Stimulated activated CD8-positive, alpha-beta memory T cell treated with anti-CD3 and anti-CD28 coated beads, Interleukin-15, amount 100 ng/mL, for 48 hours (primary cell): Measurements from ENCODE around the gene HOXC12.
A peak's percentile ranks its signal among the peaks of the same experiment; 100 is the strongest.

Source experiments
- DNase-seq, 2 donors: peaks; one replicate each; pipeline ENCODE4 v3.0.0-alpha.2; 2020; ENCODE audit warnings: low read depth in 2 of 2

Gene HOXC12

DNA sequence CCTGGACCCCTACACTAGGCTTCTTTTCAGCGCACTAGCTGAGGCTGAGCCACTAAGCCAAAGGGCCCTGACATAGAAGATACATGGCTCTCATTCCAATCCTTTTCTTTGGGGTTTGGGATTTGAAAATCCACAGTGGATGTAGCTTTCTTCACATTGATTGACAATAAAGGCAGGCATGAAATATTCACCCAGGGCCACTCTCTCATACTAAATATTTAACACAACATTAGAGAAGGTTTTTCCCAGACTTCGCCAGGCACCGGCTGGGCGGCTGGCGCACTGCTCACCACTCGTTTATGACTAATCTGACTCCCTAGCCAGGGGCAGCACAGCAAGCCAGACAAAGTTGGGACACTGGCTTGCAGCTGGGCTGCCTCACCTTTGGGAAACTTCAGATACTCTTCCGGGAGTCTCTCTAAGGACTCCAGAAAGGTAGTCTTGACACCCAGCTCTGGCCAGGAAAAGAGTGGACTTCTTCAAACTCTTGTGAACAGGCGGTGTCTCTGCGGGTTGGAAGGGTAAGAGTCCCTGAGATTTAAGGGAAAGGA is 17.5 kb downstream of the HOXC12 start:
- DNase-seq, result no peak

DNA sequence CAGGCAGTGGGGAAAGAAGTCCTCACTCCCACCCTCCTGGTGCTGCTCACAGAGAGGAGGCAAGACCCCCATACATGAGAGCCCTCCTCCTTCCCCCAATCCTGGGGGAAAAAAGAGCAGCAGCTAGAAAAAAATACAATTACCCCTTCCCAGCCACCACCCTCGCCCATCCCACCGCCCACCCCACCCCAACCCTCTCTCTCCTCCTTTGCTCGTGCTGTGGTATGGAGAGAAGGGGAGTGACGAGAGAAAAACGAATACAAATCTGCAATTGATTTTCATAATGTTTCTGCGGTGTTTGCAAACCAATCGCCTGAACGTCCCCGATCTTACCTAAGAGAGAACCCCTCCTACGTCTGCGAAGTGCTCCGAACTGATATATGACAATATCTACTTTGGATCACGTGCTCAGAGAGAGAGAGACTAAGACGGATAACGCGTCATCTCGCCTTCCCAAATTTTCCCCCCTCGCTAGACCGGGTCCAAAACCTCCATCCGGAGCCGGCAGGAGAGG is 18.1 kb downstream of the HOXC12 start, which contains the start of gene HOXC11:
Gene HOXC11 (plus strand): TSS at position 405 of the 514 bp plus-strand sequence. CDS start 116 bp downstream, outside the sequence.
- no peak for DNase-seq

DNA sequence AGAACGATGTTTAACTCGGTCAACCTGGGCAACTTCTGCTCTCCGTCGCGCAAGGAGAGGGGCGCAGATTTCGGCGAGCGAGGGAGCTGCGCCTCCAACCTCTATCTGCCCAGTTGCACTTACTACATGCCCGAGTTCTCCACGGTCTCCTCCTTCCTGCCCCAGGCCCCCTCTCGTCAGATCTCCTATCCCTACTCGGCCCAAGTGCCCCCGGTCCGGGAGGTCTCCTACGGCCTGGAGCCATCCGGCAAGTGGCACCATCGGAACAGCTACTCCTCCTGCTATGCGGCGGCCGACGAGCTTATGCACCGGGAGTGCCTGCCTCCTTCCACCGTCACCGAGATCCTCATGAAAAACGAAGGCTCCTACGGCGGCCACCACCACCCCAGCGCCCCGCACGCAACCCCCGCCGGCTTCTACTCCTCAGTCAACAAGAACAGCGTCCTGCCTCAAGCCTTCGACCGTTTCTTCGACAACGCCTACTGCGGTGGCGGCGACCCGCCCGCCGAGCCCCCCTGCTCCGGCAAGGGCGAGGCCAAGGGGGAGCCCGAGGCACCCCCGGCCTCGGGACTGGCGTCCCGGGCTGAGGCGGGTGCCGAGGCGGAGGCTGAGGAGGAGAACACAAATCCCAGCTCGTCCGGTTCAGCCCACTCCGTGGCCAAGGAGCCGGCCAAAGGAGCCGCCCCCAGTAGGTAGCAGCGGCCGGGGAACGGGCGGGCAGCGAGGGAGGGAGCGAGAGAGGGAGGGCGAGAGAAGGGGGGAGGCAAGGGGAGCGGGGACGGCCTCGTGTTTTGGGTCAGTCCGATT is 18.7 kb downstream of the HOXC12 start:
- DNase-seq, result no peak

DNA sequence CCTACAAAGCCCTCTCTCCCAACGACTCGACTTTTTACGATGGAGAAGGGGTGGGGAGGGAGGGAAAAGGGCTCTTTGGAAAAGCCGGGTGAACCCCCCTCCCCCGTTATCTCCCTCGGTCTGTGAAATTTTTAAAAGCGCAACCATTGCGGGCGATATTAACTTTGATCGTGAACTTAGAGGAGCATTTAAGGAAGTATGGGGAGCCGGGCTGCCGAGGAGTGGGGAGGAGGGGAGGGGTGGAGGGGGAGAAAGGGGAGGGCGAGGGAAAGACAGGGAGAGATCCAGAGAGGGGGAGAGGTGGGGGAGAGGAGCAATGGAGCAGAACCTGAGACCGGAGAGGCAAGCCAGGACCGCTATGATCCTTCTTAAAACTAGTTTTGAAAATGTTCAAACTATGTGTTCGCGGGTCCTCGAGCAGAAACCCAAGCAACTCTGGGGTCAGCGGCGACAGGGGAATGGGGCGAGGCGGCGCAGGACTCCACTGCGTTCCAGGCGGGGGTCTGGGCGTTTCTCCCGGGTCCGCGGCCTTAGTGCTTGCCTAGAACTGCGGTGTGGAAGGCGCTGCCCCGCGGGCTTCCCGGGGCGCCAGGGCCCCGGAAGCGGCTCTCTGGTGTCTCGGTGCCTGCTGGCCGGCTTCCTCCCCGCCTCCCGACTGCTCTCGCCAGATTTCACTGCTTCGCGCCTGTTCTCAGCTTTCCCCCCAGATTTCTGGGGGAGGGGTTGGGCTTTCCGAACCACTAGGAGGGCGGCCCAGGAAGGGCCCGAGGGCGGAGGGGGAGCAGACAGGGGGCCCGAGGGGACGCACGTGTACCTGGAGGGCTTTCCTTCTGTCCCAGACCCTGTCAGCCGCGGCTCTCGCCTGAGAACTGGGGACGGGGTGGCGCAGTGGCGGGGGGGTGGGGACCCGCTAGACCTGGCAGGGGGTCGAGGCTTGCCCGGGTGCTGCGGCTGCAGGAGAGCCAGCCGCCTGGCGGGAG is 19.7 kb downstream of the HOXC12 start, which contains the start of gene HOTAIR:
Gene HOTAIR (minus strand): TSS at position 871 of the 980 bp plus-strand sequence.
- DNase-seq, result peak in 1 of 2 donors; percentile 21

DNA sequence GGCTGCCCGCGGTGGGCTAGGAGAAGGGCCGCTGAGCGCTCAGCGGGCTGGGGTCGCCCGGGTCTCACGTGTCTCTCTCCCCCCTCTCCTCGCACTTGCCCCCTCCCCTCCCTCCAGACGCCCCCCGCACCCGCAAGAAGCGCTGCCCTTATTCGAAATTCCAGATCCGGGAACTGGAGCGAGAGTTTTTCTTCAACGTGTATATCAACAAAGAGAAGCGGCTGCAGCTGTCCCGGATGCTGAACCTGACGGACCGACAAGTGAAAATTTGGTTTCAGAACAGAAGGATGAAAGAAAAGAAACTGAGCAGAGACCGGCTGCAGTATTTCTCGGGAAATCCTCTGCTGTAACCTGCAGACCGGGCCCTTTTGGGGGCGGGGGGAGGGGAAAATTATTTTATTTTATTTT is 20.4 kb downstream of the HOXC12 start:
- DNase-seq, result no peak

DNA sequence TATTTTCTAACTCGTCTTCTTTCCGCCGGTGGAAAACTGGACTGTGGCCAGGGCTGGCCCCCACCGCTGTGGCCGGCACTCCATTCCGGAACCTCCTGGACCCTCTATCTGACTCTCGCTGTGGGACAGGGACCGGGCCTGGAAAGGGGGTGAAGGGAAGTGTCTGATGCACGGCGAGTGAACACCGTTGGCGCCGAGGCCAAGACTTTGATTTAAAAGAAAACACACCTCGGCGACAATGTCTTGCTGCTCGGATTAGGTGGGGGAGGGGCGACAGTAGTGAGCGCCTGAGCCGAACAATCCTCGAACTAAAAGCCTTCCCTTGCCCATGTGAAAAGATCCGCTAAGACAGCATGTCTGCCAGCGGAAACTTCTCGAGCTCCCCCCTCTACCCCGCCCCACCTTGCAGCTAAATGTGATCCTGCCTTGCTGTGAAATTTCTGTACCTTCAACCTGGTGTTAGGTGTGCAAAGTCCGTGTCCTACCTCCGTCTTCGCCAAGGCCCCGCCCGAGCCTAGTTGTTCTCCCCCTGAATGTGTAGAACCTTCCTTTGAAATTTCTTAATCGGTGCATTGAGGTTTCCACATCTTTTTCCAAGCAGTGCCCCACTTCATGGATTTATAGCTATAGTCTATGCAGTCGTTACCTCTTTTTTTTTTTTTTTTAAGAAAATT is 20.9 kb downstream of the HOXC12 start:
- no peak for DNase-seq

DNA sequence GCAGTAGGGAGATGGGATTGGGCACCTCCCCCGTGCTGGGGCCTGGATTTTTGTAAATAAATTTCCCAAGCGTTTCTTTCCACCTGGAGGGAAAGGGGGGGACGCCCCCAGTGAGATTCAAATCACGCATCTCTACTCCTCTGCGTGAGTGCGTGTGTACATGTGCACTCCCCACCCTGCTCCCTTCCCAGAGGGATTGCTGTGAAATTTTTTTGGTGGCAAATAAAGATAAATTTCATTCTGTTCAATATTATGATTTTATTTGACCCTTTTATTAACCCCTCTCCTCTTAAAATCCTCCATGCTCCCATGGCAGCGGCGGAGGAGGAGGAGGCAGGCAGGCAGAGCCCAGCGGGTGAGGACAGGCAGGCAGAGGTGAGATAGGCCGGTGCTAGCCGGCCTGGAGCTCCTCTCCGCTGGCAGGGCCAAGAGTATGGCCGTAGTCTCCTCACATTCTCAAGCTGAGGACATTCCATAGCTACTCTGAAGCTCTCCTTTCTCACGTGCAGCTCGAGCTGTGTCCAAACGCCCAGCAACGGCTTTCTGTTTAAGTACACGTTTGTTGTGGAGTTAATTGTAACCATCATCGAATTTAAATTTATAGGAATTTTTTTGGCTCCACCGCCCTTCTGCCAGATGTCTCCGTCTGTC is 21.6 kb downstream of the HOXC12 start:
- DNase-seq, result no peak

DNA sequence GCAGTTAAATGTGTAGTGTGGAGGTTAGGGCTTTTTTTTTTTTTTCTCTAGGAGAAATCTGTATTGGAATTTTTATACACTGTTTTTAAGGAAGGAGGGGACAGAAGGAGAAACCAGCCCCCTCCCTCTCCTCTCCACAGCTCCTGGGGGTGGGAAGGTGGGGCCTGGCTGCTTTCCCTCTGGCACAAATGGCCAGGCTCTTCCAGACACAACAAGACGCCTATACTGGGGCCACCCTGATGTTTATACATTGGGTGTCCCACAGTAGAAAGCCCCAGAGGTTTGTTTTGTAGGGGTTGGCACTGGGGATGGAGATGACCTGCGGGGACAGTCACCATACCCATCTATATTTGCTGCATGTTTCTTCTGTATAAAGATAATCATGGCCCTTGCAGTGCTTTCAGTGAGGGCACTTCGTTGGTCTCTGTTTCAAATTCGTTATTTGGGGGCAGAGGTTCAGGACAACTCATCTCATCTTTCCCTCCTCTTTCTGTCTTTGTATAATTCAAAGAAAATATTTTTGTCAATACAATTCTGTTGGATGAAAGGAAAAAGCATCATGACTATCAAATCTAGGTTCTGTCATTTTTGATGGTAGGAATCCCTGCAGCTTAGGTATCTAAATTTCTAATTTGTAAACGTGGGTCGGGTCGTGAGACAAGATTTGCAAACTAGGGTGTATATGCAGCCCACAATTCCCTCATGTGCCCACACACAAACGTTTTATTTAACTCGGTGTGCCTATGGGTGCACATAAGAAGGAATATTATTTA is 22.3 kb downstream of the HOXC12 start:
- DNase-seq, result no peak

DNA sequence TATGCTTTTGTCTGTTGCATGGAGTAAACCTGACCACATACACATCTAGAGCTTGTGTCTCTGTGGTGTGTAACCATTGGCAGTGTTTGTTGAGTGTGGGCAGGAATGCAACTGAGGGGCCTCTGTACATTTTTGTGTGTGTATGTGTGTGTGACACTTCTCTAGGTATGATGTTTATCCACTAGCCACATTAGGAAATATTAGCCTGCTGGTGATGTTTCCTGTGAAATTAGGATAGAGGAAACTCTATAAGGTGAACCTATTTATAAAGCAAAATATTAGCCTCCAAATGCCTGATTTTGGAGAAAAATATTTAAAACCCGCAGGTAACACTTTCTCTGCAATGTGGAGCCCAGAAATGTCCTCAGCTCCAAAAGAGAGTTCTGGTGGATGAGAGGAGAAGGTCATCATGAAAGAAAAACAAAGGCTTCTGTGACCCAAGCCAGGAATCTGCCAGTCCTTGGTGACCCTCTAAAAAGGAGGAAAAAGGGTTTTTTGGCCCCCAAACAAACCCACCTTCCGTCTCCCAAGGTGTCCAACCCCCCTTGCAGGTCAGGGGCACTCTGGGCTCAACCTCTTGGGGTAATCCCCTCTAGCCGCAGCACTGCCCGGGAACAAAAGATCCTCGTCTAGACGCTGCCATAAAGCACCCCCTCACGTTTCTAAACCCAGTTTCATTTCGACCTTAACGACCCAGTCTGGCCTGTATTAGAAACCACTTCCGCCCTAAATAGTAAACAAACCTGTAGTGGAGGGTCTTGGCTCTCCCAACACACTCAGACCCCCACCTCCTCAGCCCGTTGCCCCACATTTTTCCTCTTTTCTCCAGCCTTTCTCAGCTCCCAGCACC is 23.1 kb downstream of the HOXC12 start:
- no peak for DNase-seq

DNA sequence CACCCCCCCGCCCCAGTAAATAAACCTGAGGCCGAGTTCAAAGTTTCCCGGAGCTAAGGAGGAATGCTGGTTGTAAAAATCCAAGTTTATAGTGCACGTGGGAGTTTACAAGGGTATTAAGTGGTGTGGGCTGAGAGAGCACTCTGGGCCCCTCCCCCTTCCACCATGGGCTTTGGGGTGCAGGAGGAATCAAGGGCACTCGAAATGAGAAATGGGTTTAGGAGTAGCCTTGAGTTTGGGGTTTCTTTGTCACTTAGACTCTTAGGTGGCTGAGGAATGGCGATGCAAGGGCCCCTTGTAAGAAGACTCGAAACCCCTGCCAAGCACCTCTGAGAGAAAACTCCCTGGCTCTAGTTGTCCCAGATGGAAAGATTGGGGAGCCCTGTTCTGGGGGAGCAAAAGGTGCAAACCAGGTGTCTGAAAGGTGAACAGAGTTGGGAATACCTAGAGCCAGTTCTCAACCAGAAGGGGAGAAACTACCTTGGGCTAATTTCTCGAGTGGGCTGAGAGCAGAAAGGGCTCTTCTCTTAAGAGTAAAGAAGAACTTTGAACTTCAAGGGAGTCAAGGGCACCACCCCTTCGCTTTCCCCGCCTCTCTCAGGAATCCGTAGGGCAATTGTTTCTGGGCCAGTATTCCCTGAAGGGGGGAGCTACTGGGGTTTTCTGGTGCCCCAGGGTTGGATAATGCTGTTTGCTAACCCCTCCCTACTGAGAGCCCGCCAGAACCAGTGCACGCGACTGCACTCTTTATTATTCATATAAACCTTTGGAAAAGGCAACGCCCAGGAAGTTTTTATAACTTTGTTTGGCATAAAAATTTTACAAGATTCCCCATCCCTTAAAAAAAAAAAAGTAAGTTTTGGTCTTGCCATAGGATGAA is 24.0 kb downstream of the HOXC12 start:
- DNase-seq, result no peak

DNA sequence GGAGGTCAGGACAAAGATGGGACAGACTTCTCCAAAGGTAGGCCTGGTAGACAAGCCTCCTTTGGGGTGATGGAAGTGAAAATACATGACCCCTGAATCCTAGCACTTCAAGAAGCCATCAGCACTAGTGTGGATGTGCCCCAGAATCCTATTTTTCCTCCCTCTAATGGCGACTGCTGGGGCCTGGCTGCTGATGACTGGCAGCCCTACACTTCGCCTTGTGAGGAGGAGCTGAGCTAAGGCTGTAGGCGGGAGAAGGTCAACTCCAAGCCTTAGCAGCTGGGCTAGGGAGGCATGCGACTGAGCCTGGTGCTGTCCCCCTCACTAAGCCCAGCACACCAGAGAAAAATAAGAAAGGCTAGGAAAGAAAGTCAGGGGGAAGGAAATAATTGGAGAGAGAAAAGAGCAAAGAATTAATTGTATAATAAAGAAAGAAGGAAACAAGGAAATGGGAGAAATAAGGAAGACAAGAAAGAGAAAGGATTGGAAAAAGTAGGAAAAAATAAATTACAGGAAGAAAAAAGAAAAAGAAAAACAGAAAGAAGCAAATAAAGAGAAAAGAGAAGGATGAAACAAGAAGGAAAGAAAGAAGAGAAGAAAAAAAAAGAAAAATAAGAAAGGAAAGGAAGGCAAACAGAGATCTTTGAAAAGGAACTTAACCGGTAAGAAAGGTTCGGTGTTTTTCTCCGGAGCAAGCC is 25.6 kb downstream of the HOXC12 start:
- no peak for DNase-seq

DNA sequence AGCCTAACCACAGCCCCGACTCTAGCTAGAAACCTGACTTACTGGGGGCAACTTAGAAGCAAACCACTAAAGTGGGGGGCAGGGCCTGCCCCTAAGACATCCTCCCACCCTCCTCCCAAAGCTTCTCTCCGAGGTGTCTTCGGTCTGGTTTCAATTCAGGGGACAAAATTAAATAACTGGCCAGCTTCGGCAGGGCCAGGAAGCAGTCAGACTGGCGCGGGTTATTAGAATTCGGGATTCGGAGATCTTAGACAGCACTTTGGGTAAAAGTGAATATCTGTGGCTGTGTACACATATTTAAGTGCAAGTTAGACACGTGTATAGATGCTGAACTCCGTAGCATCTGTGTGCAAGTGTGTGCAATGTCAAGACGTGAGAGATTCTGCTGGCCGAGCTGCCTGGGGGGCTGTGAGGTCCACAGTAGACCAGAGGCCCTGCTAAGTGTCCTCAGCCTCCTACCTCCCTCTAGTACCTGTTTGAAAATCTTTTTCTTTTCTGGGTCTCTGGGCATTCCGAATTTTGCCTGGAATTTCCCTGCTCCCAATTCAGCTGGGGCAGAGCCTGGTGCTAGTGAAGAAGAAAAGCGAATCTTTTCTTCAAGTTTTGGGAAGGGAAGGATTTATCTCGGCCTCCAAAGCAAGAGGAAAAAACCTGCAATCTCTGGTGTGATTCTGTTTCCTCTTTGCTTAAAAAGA is 26.2 kb downstream of the HOXC12 start:
- DNase-seq, result no peak

DNA sequence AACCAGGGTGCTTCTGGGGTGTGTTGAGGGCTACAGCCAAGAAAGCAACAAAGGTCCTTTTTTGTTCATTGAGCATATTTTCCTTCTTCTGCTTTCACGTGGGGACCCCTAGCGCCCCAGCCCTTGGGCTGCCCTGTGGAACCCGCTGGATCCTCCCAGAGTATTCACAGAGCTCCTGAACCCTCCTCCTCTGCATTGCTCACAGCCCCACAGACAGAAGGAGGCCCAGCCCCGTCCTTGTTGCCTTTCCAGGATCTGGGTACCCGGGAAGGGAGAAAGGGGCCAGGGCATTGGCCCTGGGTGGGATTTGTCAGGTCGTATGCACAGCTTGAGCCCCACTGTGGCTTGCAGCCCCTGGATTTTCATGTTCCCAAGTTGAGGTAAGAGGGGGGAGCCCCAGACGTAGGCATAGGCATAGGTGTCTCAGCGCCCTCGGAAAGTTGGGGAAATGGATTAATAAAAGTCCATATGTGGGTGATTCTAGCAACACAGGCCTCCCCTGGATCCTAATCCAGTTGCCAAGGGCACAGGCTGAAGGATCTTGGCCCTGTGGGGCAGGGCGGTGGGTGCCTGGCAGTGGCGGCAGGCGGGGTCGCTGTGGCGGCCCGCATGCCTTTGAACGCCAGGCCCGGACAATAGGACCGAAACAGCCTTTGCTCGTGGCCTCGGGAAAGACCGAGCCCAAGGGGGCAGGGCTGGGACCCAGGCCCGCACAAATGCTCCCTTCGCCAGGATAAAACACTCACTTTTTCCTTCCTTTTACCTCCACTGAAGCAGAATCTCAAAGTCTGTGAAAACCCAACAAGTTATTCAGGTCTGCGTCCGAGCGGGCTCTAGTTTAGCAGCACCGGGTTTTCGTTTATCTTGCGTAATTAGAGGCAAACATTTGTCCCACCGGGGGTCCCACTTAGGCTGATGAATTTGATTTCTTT is 27.2 kb downstream of the HOXC12 start:
- no peak for DNase-seq

DNA sequence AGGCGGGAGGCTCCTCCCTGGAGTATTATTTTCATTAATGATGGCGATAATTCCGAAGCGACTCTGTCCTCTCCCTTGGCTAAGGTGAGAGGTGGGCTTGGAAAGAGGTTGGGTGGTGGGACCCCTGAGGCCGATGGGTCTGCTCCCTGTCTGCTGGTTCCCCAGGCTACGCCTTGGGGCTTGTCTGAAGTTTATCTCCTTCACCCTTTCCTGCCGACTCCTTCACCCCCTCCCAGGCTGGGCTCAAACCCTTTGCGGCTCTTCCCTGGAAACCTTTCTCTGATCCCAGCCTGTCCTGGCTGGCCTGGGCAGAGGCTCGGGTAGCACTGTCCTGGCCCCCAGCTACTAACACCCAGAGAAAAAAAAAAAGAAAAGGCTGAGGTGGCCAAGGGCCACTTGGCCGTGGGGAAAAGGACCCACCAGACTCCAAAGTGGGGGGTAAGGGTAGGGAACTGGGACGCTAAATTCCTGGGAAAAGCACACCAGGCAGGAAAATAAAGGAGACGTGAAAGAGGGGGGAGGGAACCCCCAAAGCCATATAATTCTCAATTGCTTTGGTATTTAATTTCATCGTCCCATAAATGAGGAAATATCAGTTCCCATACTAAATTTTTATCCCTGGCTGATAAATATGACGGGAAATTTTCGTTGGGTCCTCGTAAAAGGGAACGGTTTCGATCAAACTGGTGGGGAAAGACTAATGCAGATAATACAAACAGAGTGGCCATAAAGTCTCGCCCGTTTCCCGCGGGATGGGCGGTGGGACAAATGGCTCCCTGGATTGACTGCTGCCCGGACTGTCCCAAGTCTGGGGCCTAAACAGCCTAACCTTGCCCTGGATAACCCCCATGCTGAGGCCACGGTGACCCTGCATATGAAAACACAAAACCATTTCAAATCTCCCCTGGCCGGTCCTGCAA is 28.2 kb downstream of the HOXC12 start:
- no peak for DNase-seq

DNA sequence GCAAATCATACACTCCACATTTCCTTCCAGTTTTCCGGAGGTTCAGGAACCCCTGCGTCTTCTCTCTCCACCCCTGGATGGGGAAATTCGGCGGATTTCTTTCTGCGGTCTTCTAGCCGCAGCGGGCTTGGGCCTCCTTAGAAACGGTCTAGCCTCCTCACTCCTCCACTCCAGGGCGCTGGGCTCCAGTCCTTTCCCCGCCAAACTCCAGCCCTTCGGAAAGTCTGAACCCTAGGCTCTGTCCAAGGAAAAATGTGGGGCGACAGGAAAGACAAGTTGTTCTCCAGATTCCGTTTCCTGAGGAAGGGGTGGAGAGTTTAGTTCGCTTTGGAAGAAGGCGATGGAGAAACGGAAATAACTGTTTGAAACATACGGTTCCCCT is 28.9 kb downstream of the HOXC12 start:
- no peak for DNase-seq
